Spleen (tissue), 11 donors: ENCODE results near the gene RANBP10. TPM values are rescaled to one million over a fixed set of nuclear protein-coding genes. Genes with fewer than 3 reads are reported as not detected.
"Not testable (repeated sequence)": the region's sequence is repeated elsewhere in the genome, so short reads cannot be mapped to it uniquely, and the experiment has no call there.

Experiments
- DNase-seq: peaks from one replicate; pipeline ENCODE4 v3.0.0-alpha.2; 2020
- H3K27ac ChIP-seq, 8 donors: fragments of 200-600 bp; sonication (generic) in 7 of 8; 1 replicate in 4 of 8; 2 replicates in 4 of 8; pipeline versions ENCODE4 v1.5.0 to v1.8.0; 2016 to 2021; ENCODE audit warnings: inconsistent platforms in 4 of 8, mild to moderate bottlenecking in 4 of 8, moderate library complexity in 1 of 8
- H3K27me3 ChIP-seq, 7 donors: fragments of 200-600 bp; sonication (generic) in 6 of 7; replicated peaks in 1 of 7; 1 replicate in 4 of 7; 2 replicates in 3 of 7; pipeline versions ENCODE4 v1.5.0 to v1.8.0; 2016 to 2021; ENCODE audit warnings: inconsistent platforms in 3 of 7, mild to moderate bottlenecking in 1 of 7
- H3K36me3 ChIP-seq, 6 donors: fragments of 200-600 bp; sonication (generic) in 5 of 6; 1 replicate in 4 of 6; 2 replicates in 2 of 6; pipeline versions ENCODE4 v1.5.0 to v1.8.0; 2016 to 2021; ENCODE audit warnings: inconsistent platforms in 2 of 6
- H3K4me1 ChIP-seq, 6 donors: fragments of 200-600 bp; sonication (generic) in 5 of 6; 1 replicate in 3 of 6; 2 replicates in 3 of 6; pipeline versions ENCODE4 v1.5.0 to v1.8.0; 2016 to 2021; ENCODE audit warnings: inconsistent platforms in 3 of 6
- H3K4me3 ChIP-seq, 8 donors: fragments of 200-600 bp; sonication (generic) in 7 of 8; 1 replicate in 4 of 8; 2 replicates in 4 of 8; pipeline versions ENCODE4 v1.5.0 to v1.8.0; 2016 to 2021; ENCODE audit warnings: inconsistent platforms in 4 of 8, mild to moderate bottlenecking in 4 of 8, moderate library complexity in 2 of 8
- H3K9me3 ChIP-seq, 8 donors: fragments of 200-600 bp; sonication (generic) in 7 of 8; 1 replicate in 4 of 8; 2 replicates in 4 of 8; pipeline versions ENCODE4 v1.5.0 to v1.8.0; 2016 to 2021; ENCODE audit warnings: inconsistent platforms in 4 of 8
- CTCF ChIP-seq, 11 experiments: fragments of 200-600 bp in 7 of 11; fragments of 450-650 bp in 4 of 11; sonication (generic) in 4 of 11; IDR thresholded peaks in 8 of 11; conservative IDR thresholded peaks in 3 of 11; 1 replicate in 7 of 11; 2 replicates in 4 of 11; pipeline versions ENCODE4 v1.4.0 to v1.8.0; 2016 to 2021; ENCODE audit warnings: antibody characterized with exemption in 11 of 11, inconsistent platforms in 4 of 11, mild to moderate bottlenecking in 1 of 11
- POLR2A ChIP-seq, 3 donors: fragments of 450-650 bp; IDR thresholded peaks; one replicate each; pipeline ENCODE4 v1.5.1; 2017; ENCODE audit warnings: antibody characterized with exemption in 3 of 3, mild to moderate bottlenecking in 1 of 3
- POLR2AphosphoS5 ChIP-seq, 3 donors: sonication (generic); formaldehyde crosslinking; IDR thresholded peaks; one replicate each; pipeline ENCODE4 v1.5.1; 2017; ENCODE audit warnings: antibody characterized with exemption in 3 of 3
- WGBS, 5 donors: extraction: QIAGEN DNeasy Blood & Tissue Kit in 3 of 5; methylation state at CpG; one replicate each; pipeline versions ENCODE4 v1.1.5 to v1.1.7; 2013 to 2018; 5-methylcytosine and 5-hydroxymethylcytosine counted together
- intact Hi-C: fragments of 100-400 bp; cut with DNase I; formaldehyde crosslinking; loops from one replicate; pipeline ENCODE4 v1.15.0; 2023; ENCODE audit warnings: low total_unique reads
- polyA plus RNA-seq, 3 donors: library from polyadenylated mRNA; stranded (reverse); fragments of 200-250 nt; gene quantifications; one replicate each; pipeline ENCODE4 v1.2.1, GENCODE V29; 2013
- total RNA-seq, 7 donors: library from RNA; depleted of rRNA in 3 of 7; stranded (reverse); fragments of >200 nt in 3 of 7; fragmentation: NEBNext Ultra II Directional in 4 of 7; extraction: Animal tissue kit (Norgen Biotek cat#: 25700) in 4 of 7; gene quantifications; one replicate each; pipeline versions ENCODE4 v1.1.0 to v1.2.1, GENCODE V29; 2016 to 2021
- donor health status: healthy with polysubstance abuse.
- donor health status: DM: no; HTN: no; CAD: no; lungs with moderate emphysema.
- donor health status: DM: no; HTN: no; CAD: no.
- donor health status: Bipolar disorder and iron deficiency.
- donor health status: healthy.
- donor health status: DM: no; HTN: no; CAD: no.
- donor health status: DM: yes; HTN: yes; CAD: no.

Gene RANBP10
- total and polyA plus RNA-seq, 10 donors: 6.6 to 38.6 (median 22.6) TPM

- no peak for TF ChIP-seq POLR2AphosphoS5 (IDR thresholded peaks at IDR 0.05)
- TF ChIP-seq POLR2A (IDR thresholded peaks at IDR 0.05): no peak
- no peak for TF ChIP-seq CTCF (IDR thresholded peaks at IDR 0.05 in 8 of 11, conservative IDR thresholded peaks at IDR 0.05 in 3 of 11)
- Histone ChIP-seq H3K36me3 (no peaks in the 10 kb centered on the region), H3K4me1 (peaks cover 5 to 30% (median 20%) of the 10 kb centered on the region in 6 donors), H3K27me3 (no peaks in the 10 kb centered on the region), H3K27ac (no peak overlapping the region), H3K9me3 (no peaks in the 10 kb centered on the region), H3K4me3 (no peak overlapping the region)
- DNase-seq: no peak
- 87 to 98% (median 93%) methylated on average over 2 of the region's 2 CpGs for WGBS, 5 donors
- intact Hi-C loops: no loop called here
Measured at GRCh38 chr16:67837811-67838210, 31.5 kb upstream of the RANBP10 start.

DNA sequence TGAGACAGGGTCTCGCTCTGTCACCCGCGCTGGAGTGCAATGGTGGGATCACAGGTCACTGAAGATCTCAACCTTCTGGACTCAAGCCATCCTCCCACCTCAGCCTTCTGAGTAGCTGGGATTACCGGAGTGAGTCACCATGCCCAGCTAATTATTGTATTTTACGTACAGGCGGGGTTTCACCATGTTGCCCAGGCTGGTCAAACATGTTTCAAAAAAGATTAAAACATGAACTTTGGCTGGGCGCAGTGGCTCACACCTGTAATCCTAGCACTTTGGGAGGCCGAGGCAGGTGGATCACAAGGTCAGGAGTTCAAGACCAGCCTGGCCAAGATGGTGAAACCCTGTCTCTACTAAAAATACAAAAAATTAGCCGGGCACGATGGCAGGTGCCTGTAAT lies 30.8 kb upstream of the RANBP10 start:
- H3K27me3 ChIP-seq, H3K4me3 ChIP-seq, H3K36me3 ChIP-seq, DNase-seq, H3K27ac ChIP-seq, H3K9me3 ChIP-seq, intact Hi-C loops: not testable (repeated sequence)
- 92 to 96% (median 95%) methylated on average over 10 of the region's 10 CpGs for WGBS, 5 donors
- peaks cover 8 to 32% (median 24%) of the 10 kb centered on the region in 6 donors for H3K4me1 ChIP-seq

- Histone ChIP-seq H3K27me3 (no peaks in the 10 kb centered on the region), H3K4me3 (peak overlapping the region in 7 of 8 donors; percentile 52 to 93 (median 89)), H3K36me3 (peaks cover 0 to 31% (median 29%) of the 10 kb centered on the region in 6 donors), H3K9me3 (no peaks in the 10 kb centered on the region), H3K4me1 (peaks cover 8 to 30% (median 19%) of the 10 kb centered on the region in 6 donors), H3K27ac (peak overlapping the region in 6 of 8 donors; percentile 8 to 85 (median 70))
- no peak for DNase-seq
- 81 to 90% (median 87%) methylated on average over 10 of the region's 10 CpGs for WGBS, 5 donors
- intact Hi-C loops: no loop called here
- no peak for TF ChIP-seq POLR2A (IDR thresholded peaks at IDR 0.05)
- TF ChIP-seq CTCF (IDR thresholded peaks at IDR 0.05 in 8 of 11, conservative IDR thresholded peaks at IDR 0.05 in 3 of 11): no peak
- no peak for TF ChIP-seq POLR2AphosphoS5 (IDR thresholded peaks at IDR 0.05)
Measured at GRCh38 chr16:67834242-67834614, 27.9 kb upstream of the RANBP10 start.

- no peaks in the 10 kb centered on the region for H3K9me3 ChIP-seq
- peak overlapping the region; percentile 52 to 97 (median 90) for H3K4me3 ChIP-seq
- peaks cover 0 to 37% (median 35%) of the 10 kb centered on the region in 6 donors for H3K36me3 ChIP-seq
- 0 to 2% (median 1%) methylated on average over 21 to 49 of the region's 49 CpGs for whole genome bisulfite sequencing, 5 donors
- intact Hi-C loops: no loop called here
- TF ChIP-seq POLR2AphosphoS5 (IDR thresholded peaks at IDR 0.05) (peak; percentile 87 to 91 (median 90)), CTCF (IDR thresholded peaks at IDR 0.05 in 8 of 11, conservative IDR thresholded peaks at IDR 0.05 in 3 of 11) (peak in 5 of 11 experiments; percentile 11 to 55 (median 39)), POLR2A (IDR thresholded peaks at IDR 0.05) (no peak)
- peak; percentile 98 for DNase-seq
- H3K27me3 ChIP-seq: no peaks in the 10 kb centered on the region
- H3K27ac ChIP-seq: peak overlapping the region; percentile 13 to 85 (median 64)
- H3K4me1 ChIP-seq: peaks cover 8 to 30% (median 19%) of the 10 kb centered on the region in 6 donors
Measured at GRCh38 chr16:67833415-67834241, 27.3 kb upstream of the RANBP10 start.
